Neural cell (in vitro differentiated cells): Measurements from ENCODE around the gene STAM2. TPM values are rescaled to one million over a fixed set of nuclear protein-coding genes. Genes with fewer than 3 reads are reported as not detected.

Source experiments
- H2AFZ ChIP-seq: fragments of 200-600, 300-800 bp; sonication (generic), shearing (Covaris generic); 2 replicates; pipeline ENCODE4 v1.6.0; 2014; ENCODE audit warnings: low read depth, mild to moderate bottlenecking, antibody characterized with exemption, low read length, moderate library complexity
- H3F3A ChIP-seq: fragments of 200-600 bp; shearing (Covaris generic); 2 replicates; pipeline ENCODE4 v1.6.1; 2016; ENCODE audit warnings: mild to moderate bottlenecking, moderate library complexity, mixed read lengths, antibody characterized with exemption, low read length; ENCODE audit not compliant: insufficient read depth, poor library complexity, severe bottlenecking
- H3K27ac ChIP-seq: fragments of 200-600, 300-800 bp; sonication (generic), shearing (Covaris generic); 2 replicates; pipeline ENCODE4 v1.5.1; 2014; ENCODE audit warnings: mild to moderate bottlenecking, low read length, moderate library complexity
- H3K27me3 ChIP-seq: fragments of 300-800, 200-600 bp; sonication (generic), shearing (Covaris generic); 2 replicates; pipeline ENCODE4 v1.6.0; 2014; ENCODE audit warnings: mild to moderate bottlenecking, low read depth, low read length, moderate library complexity; ENCODE audit not compliant: insufficient read depth
- H3K36me3 ChIP-seq: fragments of 300-800, 200-600 bp; sonication (generic), shearing (Covaris generic); 2 replicates; pipeline ENCODE4 v1.5.1; 2014; ENCODE audit warnings: mild to moderate bottlenecking, antibody characterized with exemption, low read length, moderate library complexity; ENCODE audit not compliant: insufficient read depth
- H3K4me2 ChIP-seq: fragments of 300-800, 200-600 bp; sonication (generic), shearing (Covaris generic); 2 replicates; pipeline ENCODE4 v1.6.0; 2014; ENCODE audit warnings: mild to moderate bottlenecking, low read length
- H3K4me3 ChIP-seq: fragments of 300-800, 200-600 bp; sonication (generic), shearing (Covaris generic); 2 replicates; pipeline ENCODE4 v1.5.1; 2014; ENCODE audit warnings: mild to moderate bottlenecking, low read length, moderate library complexity
- H3K79me2 ChIP-seq: fragments of 200-600 bp; shearing (Covaris generic); replicated peaks from 2 replicates; pipeline ENCODE4 v1.6.0; 2014; ENCODE audit warnings: mild to moderate bottlenecking, low read length, moderate library complexity; ENCODE audit not compliant: insufficient read depth
- H3K9ac ChIP-seq: fragments of 300-800, 200-600 bp; sonication (generic), shearing (Covaris generic); 2 replicates; pipeline ENCODE4 v1.6.1; 2016; ENCODE audit warnings: mild to moderate bottlenecking, low read length, mixed read lengths
- H3K9me2 ChIP-seq: fragments of 200-600 bp; shearing (Covaris generic); 2 replicates; pipeline ENCODE4 v1.6.1; 2016; ENCODE audit warnings: mild to moderate bottlenecking, low read length, mixed read lengths; ENCODE audit not compliant: insufficient read depth
- H3K9me3 ChIP-seq: fragments of 200-600, 300-800 bp; sonication (generic), shearing (Covaris generic); 2 replicates; pipeline ENCODE4 v1.6.1; 2016; ENCODE audit warnings: mild to moderate bottlenecking, mixed run types, low read length, moderate library complexity, mixed read lengths
- H4K20me1 ChIP-seq: fragments of 200-600 bp; shearing (Covaris generic); 2 replicates; pipeline ENCODE4 v1.6.1; 2016; ENCODE audit warnings: mild to moderate bottlenecking, mixed run types; ENCODE audit not compliant: insufficient read depth
- CTCF ChIP-seq: fragments of 450-650 bp; IDR thresholded peaks from 2 replicates; pipeline ENCODE4 v1.5.1; 2014; ENCODE audit warnings: antibody characterized with exemption, mild to moderate bottlenecking, moderate library complexity; ENCODE audit not compliant: poor library complexity, severe bottlenecking
- EP300 ChIP-seq: fragments of 450-650 bp; conservative IDR thresholded peaks from 2 replicates; pipeline ENCODE4 v1.6.1; 2014; ENCODE audit warnings: antibody characterized with exemption, mild to moderate bottlenecking, moderate library complexity; ENCODE audit not compliant: poor library complexity, severe bottlenecking
- EZH2 ChIP-seq: fragments of 200-600, 300-800 bp; shearing (Covaris generic), sonication (generic); IDR thresholded peaks from 2 replicates; pipeline ENCODE4 v1.6.1; 2014; ENCODE audit warnings: antibody characterized with exemption, low read length, borderline replicate concordance, mild to moderate bottlenecking; ENCODE audit not compliant: insufficient read depth, poor library complexity, severe bottlenecking
- MXI1 ChIP-seq: fragments of 450-650 bp; conservative IDR thresholded peaks from 2 replicates; pipeline ENCODE4 v1.6.1; 2014; ENCODE audit warnings: antibody characterized with exemption, mild to moderate bottlenecking; ENCODE audit not compliant: poor library complexity, severe bottlenecking
- POLR2AphosphoS5 ChIP-seq: IDR thresholded peaks from 2 replicates; pipeline ENCODE4 v1.6.1; 2012
- RAD21 ChIP-seq: fragments of 450-650 bp; conservative IDR thresholded peaks from 2 replicates; pipeline ENCODE4 v1.6.1; 2014; ENCODE audit warnings: antibody characterized with exemption, mild to moderate bottlenecking, moderate library complexity
- SMC3 ChIP-seq: fragments of 450-650 bp; conservative IDR thresholded peaks from 2 replicates; pipeline ENCODE4 v1.6.1; 2014; ENCODE audit warnings: antibody characterized with exemption, mild to moderate bottlenecking, moderate library complexity; ENCODE audit not compliant: poor library complexity
- TAF1 ChIP-seq: IDR thresholded peaks from 2 replicates; pipeline ENCODE4 v1.6.1; 2012; ENCODE audit warnings: low read depth
- polyA plus RNA-seq: library from polyadenylated mRNA; depleted of rRNA; stranded (reverse); fragments of >200 nt; gene quantifications from 2 replicates; pipeline ENCODE4 v1.2.3, GENCODE V29; 2014
- TF ChIP-seq, protein P1 (sequence below): IDR thresholded peaks from 2 replicates; pipeline ENCODE4 v1.6.1; 2012; ENCODE audit warnings: borderline replicate concordance

The STAM2 gene
- polyA plus RNA-seq, 1 donor from 2014 or later, result 47.5 TPM

- H3K4me3 ChIP-seq, result no peak overlapping the region
- no peak overlapping the region for H3K27ac ChIP-seq
- no peaks in the 10 kb centered on the region for H3K9me3 ChIP-seq
- TF ChIP-seq MXI1, result no peak
- no peak for TF ChIP-seq CTCF
- TF ChIP-seq, protein P1, sequence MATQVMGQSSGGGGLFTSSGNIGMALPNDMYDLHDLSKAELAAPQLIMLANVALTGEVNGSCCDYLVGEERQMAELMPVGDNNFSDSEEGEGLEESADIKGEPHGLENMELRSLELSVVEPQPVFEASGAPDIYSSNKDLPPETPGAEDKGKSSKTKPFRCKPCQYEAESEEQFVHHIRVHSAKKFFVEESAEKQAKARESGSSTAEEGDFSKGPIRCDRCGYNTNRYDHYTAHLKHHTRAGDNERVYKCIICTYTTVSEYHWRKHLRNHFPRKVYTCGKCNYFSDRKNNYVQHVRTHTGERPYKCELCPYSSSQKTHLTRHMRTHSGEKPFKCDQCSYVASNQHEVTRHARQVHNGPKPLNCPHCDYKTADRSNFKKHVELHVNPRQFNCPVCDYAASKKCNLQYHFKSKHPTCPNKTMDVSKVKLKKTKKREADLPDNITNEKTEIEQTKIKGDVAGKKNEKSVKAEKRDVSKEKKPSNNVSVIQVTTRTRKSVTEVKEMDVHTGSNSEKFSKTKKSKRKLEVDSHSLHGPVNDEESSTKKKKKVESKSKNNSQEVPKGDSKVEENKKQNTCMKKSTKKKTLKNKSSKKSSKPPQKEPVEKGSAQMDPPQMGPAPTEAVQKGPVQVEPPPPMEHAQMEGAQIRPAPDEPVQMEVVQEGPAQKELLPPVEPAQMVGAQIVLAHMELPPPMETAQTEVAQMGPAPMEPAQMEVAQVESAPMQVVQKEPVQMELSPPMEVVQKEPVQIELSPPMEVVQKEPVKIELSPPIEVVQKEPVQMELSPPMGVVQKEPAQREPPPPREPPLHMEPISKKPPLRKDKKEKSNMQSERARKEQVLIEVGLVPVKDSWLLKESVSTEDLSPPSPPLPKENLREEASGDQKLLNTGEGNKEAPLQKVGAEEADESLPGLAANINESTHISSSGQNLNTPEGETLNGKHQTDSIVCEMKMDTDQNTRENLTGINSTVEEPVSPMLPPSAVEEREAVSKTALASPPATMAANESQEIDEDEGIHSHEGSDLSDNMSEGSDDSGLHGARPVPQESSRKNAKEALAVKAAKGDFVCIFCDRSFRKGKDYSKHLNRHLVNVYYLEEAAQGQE, result no peak
- TF ChIP-seq RAD21, result no peak
- TF ChIP-seq TAF1, result no peak
- no peak for TF ChIP-seq SMC3
- TF ChIP-seq EP300, result no peak
- no peak for TF ChIP-seq POLR2AphosphoS5
- TF ChIP-seq EZH2, result no peak
- no peak overlapping the region for H3K9ac ChIP-seq
- H3F3A ChIP-seq, result no peaks in the 10 kb centered on the region
- H3K9me2 ChIP-seq, result no peaks in the 10 kb centered on the region
- H3K4me2 ChIP-seq, result no peak overlapping the region
- H3K79me2 ChIP-seq, result no peaks in the 10 kb centered on the region
- H3K27me3 ChIP-seq, result no peaks in the 10 kb centered on the region
- no peaks in the 10 kb centered on the region for H3K36me3 ChIP-seq
- no peak overlapping the region for H2AFZ ChIP-seq
- H4K20me1 ChIP-seq, result no peaks in the 10 kb centered on the region
Measured at GRCh38 chr2:152126664-152127063, 48.9 kb downstream of the STAM2 start.

- Histone ChIP-seq H2AFZ (no peak overlapping the region), H3K27ac (no peak overlapping the region)
Measured at GRCh38 chr2:152122161-152122560, 53.4 kb downstream of the STAM2 start.

More at GRCh38 chr2:152122161-152122560, 53.4 kb downstream of the STAM2 start:
- H3K79me2 ChIP-seq, result no peaks in the 10 kb centered on the region
- H3K27me3 ChIP-seq, result no peaks in the 10 kb centered on the region
- H4K20me1 ChIP-seq, result no peaks in the 10 kb centered on the region
- H3K9me2 ChIP-seq, result no peaks in the 10 kb centered on the region
- no peak overlapping the region for H3K4me2 ChIP-seq
- H3F3A ChIP-seq, result no peaks in the 10 kb centered on the region
- TF ChIP-seq, protein P1, result no peak
- TF ChIP-seq POLR2AphosphoS5, result no peak
- TF ChIP-seq MXI1, result no peak
- TF ChIP-seq TAF1, result no peak
- no peak for TF ChIP-seq EP300
- TF ChIP-seq CTCF, result no peak
- TF ChIP-seq EZH2, result no peak
- TF ChIP-seq SMC3, result no peak
- no peak for TF ChIP-seq RAD21
- no peaks in the 10 kb centered on the region for H3K36me3 ChIP-seq
- H3K9ac ChIP-seq, result no peak overlapping the region
- H3K4me3 ChIP-seq, result no peak overlapping the region
- H3K9me3 ChIP-seq, result no peaks in the 10 kb centered on the region
